T47D (cell line): Measurements from ENCODE around the gene PIR.

Experiments used
- DNase-seq, 2 experiments: peaks; one replicate each; pipeline versions ENCODE4 v3.0.0 to v3.0.0-alpha.2; 2011 to 2012; ENCODE audit warnings: low read depth in 1 of 2, low spot score in 1 of 2
- JUND ChIP-seq: IDR thresholded peaks from 2 replicates; pipeline ENCODE4 v1.6.1; 2012; ENCODE audit warnings: low read depth
- in situ Hi-C: cut with HindIII; loops from 2 replicates; pipeline ENCODE4 v1.10.0; 2016; ENCODE audit warnings: low sequenced_read_pairs, low pct_unique_long_range_greater_than_20kb

Gene PIR

GRCh38 chrX:15493118-15493962 is at the start of gene PIR:
Gene PIR, minus strand, starts transcription at chrX:15493333. Its CDS starts 2,076 bp downstream, at chrX:15491257.
- peak; percentile 68 to 91 for DNase-seq
- TF ChIP-seq JUND: no peak
- in situ Hi-C loops: no loop called here

DNA sequence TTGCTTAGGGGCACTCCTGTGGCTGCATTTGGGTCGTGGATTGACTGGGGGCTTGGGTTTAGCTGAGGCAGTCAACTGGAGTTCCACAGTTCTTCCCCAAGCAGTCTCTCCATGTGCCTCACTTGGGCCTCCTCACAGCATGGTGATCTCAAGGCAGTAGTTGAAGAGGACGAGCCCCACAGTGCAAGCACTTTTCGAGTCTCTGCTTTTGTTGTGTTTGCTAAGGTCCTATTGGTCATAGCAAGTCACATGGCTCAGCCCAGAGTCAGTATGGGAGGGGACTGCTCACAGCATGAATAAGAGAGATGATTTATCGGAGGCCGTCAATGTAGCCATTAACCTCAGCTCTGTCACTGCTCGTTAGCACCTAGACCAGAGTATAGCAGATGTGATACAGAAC is 37.2 kb upstream of the PIR start:
- no peak for TF ChIP-seq JUND
- in situ Hi-C loops: no loop called here
- DNase-seq: no peak

DNA sequence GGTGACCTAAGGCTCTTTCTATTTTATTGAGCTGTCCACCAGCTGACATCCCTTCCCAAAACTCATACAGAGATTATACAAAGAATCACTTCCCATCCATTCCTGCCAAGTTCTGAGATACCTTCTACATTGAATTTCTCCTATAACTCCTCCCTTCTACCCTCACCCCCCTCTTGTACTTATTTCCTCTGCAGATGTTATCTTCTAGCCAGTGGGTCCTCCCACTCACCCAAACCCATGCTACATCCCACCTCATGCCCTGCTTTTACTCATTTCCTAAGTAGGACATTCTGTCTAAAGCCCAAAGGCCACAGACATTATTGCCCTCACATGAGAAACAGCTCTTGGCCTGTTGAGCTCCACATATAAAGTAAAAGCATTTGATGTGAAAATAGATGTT is 36.0 kb upstream of the PIR start:
- TF ChIP-seq JUND: no peak
- in situ Hi-C loops: no loop called here
- DNase-seq: no peak

DNA sequence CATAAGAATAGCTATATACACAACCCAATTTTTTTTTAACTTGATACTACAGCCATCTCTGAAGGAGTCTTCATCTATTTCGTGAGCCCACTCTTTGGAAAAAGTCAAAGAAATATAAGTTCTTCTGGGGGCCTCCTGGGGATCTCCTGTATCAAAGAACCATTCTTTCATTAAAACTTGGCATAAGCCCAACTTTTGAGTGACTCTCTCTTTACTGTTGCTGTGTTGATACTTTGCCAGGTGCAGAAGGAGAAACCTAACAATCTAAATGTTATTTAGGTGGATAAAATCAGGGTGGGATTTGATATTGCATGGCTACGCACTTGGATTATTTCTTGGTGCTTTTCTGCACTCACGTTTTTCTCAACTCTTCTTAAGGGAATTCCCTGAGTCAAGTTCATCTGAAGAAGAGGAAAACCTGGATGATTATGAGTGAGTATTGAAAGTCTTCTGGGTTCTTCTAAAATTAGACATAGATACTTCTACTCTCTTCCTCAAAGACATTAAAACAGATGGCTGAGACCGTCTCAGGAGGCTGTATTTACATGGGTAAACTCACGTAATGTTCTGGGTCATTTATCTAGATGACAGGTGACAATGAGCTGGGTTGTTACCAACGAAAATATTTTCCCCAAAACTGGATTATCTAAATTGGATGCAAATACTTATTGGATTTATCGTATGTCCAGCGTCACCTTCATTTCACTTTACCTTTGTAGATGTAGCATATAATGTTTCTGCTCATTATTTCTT is 32.7 kb upstream of the PIR start:
- no peak for TF ChIP-seq JUND
- in situ Hi-C loops: no loop called here
- DNase-seq: no peak

DNA sequence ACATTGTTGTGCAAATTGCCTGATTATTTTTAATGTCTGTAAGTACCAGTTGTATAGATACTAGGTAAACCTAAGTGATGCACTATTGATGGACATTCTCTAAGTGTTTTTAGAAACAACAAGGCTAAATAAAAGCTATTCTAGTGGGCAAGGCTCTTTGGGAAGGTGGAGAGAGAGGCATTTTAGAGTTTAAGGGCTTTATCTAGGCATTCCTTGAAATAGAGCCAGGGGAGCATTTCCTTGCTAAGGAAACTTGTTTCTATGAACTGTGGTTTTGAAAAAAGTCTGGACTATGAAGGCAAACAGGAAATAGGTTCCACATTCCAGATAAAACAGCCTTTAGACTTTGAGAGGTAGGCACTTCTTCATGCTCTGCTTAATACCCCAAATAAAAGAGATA is 31.3 kb upstream of the PIR start:
- in situ Hi-C loops: no loop called here
- no peak for DNase-seq
- no peak for TF ChIP-seq JUND

- TF ChIP-seq JUND: no peak
- DNase-seq: no peak
- in situ Hi-C loops: no loop called here
Observed at GRCh38 chrX:15523088-15523487, 30.0 kb upstream of the PIR start.

GRCh38 chrX:15522464-15522863 is 29.3 kb upstream of the PIR start:
- DNase-seq: no peak
- in situ Hi-C loops: no loop called here

GRCh38 chrX:15515931-15516330 is 22.8 kb upstream of the PIR start:
- no peak for DNase-seq
- in situ Hi-C loops: no loop called here
- no peak for TF ChIP-seq JUND

More at GRCh38 chrX:15522464-15522863, 29.3 kb upstream of the PIR start:
- no peak for TF ChIP-seq JUND

- no peak for DNase-seq
- in situ Hi-C loops: no loop called here
- TF ChIP-seq JUND: no peak
Observed at GRCh38 chrX:15514279-15514678, 21.1 kb upstream of the PIR start.

- in situ Hi-C loops: no loop called here
- DNase-seq: no peak
- TF ChIP-seq JUND: no peak
Observed at GRCh38 chrX:15512401-15512965, 19.4 kb upstream of the PIR start.

- in situ Hi-C loops: no loop called here
- DNase-seq: no peak
Observed at GRCh38 chrX:15511563-15511962, 18.4 kb upstream of the PIR start.

GRCh38 chrX:15509845-15510244 is 16.7 kb upstream of the PIR start:
- DNase-seq: no peak
- in situ Hi-C loops: no loop called here
- TF ChIP-seq JUND: no peak

More at GRCh38 chrX:15511563-15511962, 18.4 kb upstream of the PIR start:
- TF ChIP-seq JUND: no peak

DNA sequence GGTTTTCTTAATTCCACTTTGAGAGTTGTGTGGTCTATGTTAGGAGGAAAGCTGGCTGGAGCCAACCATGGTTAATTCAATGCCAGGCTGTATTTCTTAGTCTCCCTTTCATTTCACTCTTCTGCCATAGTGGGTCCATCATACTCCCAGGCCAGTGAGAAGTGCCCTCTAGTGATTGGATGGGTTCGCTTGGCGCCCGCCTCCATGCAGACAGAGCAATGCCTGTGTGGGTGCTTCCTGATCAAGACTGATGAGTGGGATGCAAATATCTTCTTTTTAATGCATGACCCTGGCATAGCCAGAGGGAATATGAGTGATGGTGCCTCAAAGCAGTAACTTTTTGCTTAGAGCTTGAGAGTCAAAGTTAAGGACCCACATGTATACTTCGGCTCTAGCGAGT is 13.9 kb upstream of the PIR start:
- DNase-seq: no peak
- no peak for TF ChIP-seq JUND
- in situ Hi-C loops: no loop called here
